GM12878 (cell line): ENCODE data around the gene RHOC. TPM values are rescaled to one million over a fixed set of nuclear protein-coding genes. Genes with fewer than 3 reads are reported as not detected.

Experiments
- EED ChIP-seq: sonication (generic); IDR thresholded peaks from 2 replicates; pipeline ENCODE4 v1.6.1; 2016; ENCODE audit warnings: antibody characterized with exemption, low read depth
- EP300 ChIP-seq, 2 experiments: fragments of 150-350 bp in 1 of 2; IDR thresholded peaks; 2 replicates each; pipeline ENCODE4 v1.6.1; 2011 to 2012; ENCODE audit warnings: low read depth in 2 of 2, low read length in 2 of 2, borderline replicate concordance in 1 of 2, improper control_type of control experiment in 1 of 2, inconsistent platforms in 1 of 2; ENCODE audit not compliant: control insufficient read depth in 1 of 2
- HDGF ChIP-seq: fragments of 450-650 bp; IDR thresholded peaks from 2 replicates; pipeline ENCODE4 v1.6.1; 2016; ENCODE audit warnings: antibody characterized with exemption
- NFYB ChIP-seq: IDR thresholded peaks from 2 replicates; pipeline ENCODE4 v1.6.1; 2011; ENCODE audit warnings: low read depth, mild to moderate bottlenecking, low read length, improper control_type of control experiment, moderate library complexity; ENCODE audit not compliant: insufficient read depth
- RUNX3 ChIP-seq: IDR thresholded peaks from 2 replicates; pipeline ENCODE4 v1.6.1; 2012; ENCODE audit warnings: low read length, inconsistent platforms
- ZBED1 ChIP-seq: IDR thresholded peaks from 2 replicates; pipeline ENCODE4 v1.6.1; 2016; ENCODE audit warnings: borderline replicate concordance
- polyA plus RNA-seq, 11 experiments: library from polyadenylated mRNA; depleted of rRNA in 4 of 11; unstranded in 6 of 11; stranded (reverse) in 5 of 11; fragments of >200 nt; fragmentation: Nextera tagmentation in 4 of 11; fragmentation: Illumina TruSeq in 1 of 11; extraction: Ambion mirVana in 4 of 11; extraction: Trizol in 1 of 11; gene quantifications; 1 replicate in 1 of 11; 2 replicates in 10 of 11; pipeline versions ENCODE4 v1.2.1 to v1.2.3, GENCODE V29; 2011 to 2016; ENCODE audit warnings: inconsistent platforms in 2 of 11, missing spikeins in 2 of 11, low read depth in 1 of 11
- total RNA-seq, 4 experiments: library from RNA; depleted of rRNA in 3 of 4; stranded (reverse); fragments of >200 nt in 3 of 4; fragmentation: Illumina TruSeq in 1 of 4; extraction: Trizol in 1 of 4; gene quantifications; 2 replicates each; pipeline versions ENCODE4 v1.2.1 to v1.2.3, GENCODE V29; 2013 to 2021
- TF ChIP-seq, protein P1 (sequence below): fragments of 450-650 bp; IDR thresholded peaks from 2 replicates; pipeline ENCODE4 v1.6.1; 2017; ENCODE audit warnings: mild to moderate bottlenecking
- TF ChIP-seq, protein P2 (sequence below): fragments of 450-650 bp; IDR thresholded peaks from 2 replicates; pipeline ENCODE4 v1.6.1; 2017; ENCODE audit warnings: mild to moderate bottlenecking, moderate library complexity
- TF ChIP-seq, protein P3 (sequence below): fragments of 150-350 bp; IDR thresholded peaks from 2 replicates; pipeline ENCODE4 v1.6.1; 2014; ENCODE audit warnings: mild to moderate bottlenecking, low read depth, low read length
- TF ChIP-seq, protein P4 (sequence below): fragments of 450-650 bp; IDR thresholded peaks from 2 replicates; pipeline ENCODE4 v1.6.1; 2016; ENCODE audit warnings: mild to moderate bottlenecking, moderate library complexity, borderline replicate concordance
- TF ChIP-seq, protein P5 (sequence below): IDR thresholded peaks from 2 replicates; pipeline ENCODE4 v1.6.1; 2012; ENCODE audit warnings: low read depth, low read length, improper control_type of control experiment

The RHOC gene
- total and polyA plus RNA-seq, 10 of the 15 experiments (the other 5 are each of a cell fraction or from before 2014, with no cell fraction given), result 20.6 to 371 (median 158) TPM

DNA sequence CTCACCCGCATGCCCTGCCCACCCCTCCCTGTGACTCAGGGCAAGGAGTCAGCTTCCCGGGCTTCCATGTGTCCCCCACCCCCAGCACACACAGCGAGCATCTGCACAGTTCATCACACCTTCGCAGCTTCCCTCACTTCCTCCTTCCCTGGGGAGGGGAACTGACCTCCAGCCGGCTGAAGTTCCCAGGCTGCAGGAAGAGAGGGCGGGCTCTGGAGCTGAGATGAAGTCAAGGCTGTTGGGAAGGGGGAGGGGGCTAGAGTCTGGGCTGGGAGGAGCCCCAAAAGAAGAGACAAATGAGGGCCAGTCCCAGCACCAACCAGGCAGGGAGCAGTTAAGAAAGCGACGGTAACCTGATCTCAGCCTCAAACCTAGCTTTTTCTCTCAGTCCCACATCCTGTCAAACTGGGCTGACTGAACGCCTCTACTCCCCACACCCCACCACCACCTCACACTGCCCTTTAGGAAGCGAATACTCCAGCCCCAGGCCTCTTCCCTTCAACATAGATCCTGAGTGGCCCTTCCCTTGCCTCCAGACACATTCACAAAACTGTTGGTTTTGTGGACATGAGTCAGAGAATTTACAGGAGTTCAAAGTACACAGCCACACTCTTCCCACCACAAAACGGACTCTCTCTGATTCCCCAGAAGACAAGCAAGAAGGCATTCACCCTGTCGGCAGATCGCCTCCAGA, 1.8 kb downstream of the RHOC start (continued):
- TF ChIP-seq, protein P1, sequence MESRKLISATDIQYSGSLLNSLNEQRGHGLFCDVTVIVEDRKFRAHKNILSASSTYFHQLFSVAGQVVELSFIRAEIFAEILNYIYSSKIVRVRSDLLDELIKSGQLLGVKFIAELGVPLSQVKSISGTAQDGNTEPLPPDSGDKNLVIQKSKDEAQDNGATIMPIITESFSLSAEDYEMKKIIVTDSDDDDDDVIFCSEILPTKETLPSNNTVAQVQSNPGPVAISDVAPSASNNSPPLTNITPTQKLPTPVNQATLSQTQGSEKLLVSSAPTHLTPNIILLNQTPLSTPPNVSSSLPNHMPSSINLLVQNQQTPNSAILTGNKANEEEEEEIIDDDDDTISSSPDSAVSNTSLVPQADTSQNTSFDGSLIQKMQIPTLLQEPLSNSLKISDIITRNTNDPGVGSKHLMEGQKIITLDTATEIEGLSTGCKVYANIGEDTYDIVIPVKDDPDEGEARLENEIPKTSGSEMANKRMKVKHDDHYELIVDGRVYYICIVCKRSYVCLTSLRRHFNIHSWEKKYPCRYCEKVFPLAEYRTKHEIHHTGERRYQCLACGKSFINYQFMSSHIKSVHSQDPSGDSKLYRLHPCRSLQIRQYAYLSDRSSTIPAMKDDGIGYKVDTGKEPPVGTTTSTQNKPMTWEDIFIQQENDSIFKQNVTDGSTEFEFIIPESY, result no peak
- TF ChIP-seq NFYB (peak; percentile 70; the same call in 1 of the 2 replicates), EED (peak; percentile 79), ZBED1 (no peak), RUNX3 (peak; percentile 75), EP300 (IDR thresholded peaks at IDR 0.05; ENCODE audit: borderline replicate concordance in 1 of 2, control insufficient read depth in 1 of 2, low read depth in 2 of 2, low read length in 2 of 2) (peak in 1 of 2 experiments; percentile 13; a peak in 1 of 4 replicates), HDGF (peak; percentile 76)
- TF ChIP-seq, protein P2, sequence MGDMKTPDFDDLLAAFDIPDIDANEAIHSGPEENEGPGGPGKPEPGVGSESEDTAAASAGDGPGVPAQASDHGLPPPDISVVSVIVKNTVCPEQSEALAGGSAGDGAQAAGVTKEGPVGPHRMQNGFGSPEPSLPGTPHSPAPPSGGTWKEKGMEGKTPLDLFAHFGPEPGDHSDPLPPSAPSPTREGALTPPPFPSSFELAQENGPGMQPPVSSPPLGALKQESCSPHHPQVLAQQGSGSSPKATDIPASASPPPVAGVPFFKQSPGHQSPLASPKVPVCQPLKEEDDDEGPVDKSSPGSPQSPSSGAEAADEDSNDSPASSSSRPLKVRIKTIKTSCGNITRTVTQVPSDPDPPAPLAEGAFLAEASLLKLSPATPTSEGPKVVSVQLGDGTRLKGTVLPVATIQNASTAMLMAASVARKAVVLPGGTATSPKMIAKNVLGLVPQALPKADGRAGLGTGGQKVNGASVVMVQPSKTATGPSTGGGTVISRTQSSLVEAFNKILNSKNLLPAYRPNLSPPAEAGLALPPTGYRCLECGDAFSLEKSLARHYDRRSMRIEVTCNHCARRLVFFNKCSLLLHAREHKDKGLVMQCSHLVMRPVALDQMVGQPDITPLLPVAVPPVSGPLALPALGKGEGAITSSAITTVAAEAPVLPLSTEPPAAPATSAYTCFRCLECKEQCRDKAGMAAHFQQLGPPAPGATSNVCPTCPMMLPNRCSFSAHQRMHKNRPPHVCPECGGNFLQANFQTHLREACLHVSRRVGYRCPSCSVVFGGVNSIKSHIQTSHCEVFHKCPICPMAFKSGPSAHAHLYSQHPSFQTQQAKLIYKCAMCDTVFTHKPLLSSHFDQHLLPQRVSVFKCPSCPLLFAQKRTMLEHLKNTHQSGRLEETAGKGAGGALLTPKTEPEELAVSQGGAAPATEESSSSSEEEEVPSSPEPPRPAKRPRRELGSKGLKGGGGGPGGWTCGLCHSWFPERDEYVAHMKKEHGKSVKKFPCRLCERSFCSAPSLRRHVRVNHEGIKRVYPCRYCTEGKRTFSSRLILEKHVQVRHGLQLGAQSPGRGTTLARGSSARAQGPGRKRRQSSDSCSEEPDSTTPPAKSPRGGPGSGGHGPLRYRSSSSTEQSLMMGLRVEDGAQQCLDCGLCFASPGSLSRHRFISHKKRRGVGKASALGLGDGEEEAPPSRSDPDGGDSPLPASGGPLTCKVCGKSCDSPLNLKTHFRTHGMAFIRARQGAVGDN, result peak; percentile 50; the same call in 1 of the 2 replicates
- TF ChIP-seq, protein P3, sequence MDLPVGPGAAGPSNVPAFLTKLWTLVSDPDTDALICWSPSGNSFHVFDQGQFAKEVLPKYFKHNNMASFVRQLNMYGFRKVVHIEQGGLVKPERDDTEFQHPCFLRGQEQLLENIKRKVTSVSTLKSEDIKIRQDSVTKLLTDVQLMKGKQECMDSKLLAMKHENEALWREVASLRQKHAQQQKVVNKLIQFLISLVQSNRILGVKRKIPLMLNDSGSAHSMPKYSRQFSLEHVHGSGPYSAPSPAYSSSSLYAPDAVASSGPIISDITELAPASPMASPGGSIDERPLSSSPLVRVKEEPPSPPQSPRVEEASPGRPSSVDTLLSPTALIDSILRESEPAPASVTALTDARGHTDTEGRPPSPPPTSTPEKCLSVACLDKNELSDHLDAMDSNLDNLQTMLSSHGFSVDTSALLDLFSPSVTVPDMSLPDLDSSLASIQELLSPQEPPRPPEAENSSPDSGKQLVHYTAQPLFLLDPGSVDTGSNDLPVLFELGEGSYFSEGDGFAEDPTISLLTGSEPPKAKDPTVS, result no peak
- TF ChIP-seq, protein P4, sequence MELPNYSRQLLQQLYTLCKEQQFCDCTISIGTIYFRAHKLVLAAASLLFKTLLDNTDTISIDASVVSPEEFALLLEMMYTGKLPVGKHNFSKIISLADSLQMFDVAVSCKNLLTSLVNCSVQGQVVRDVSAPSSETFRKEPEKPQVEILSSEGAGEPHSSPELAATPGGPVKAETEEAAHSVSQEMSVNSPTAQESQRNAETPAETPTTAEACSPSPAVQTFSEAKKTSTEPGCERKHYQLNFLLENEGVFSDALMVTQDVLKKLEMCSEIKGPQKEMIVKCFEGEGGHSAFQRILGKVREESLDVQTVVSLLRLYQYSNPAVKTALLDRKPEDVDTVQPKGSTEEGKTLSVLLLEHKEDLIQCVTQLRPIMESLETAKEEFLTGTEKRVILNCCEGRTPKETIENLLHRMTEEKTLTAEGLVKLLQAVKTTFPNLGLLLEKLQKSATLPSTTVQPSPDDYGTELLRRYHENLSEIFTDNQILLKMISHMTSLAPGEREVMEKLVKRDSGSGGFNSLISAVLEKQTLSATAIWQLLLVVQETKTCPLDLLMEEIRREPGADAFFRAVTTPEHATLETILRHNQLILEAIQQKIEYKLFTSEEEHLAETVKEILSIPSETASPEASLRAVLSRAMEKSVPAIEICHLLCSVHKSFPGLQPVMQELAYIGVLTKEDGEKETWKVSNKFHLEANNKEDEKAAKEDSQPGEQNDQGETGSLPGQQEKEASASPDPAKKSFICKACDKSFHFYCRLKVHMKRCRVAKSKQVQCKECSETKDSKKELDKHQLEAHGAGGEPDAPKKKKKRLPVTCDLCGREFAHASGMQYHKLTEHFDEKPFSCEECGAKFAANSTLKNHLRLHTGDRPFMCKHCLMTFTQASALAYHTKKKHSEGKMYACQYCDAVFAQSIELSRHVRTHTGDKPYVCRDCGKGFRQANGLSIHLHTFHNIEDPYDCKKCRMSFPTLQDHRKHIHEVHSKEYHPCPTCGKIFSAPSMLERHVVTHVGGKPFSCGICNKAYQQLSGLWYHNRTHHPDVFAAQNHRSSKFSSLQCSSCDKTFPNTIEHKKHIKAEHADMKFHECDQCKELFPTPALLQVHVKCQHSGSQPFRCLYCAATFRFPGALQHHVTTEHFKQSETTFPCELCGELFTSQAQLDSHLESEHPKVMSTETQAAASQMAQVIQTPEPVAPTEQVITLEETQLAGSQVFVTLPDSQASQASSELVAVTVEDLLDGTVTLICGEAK, result 0 out of 2 replicates have a peak, but pooled peaks have one; percentile 15
- TF ChIP-seq, protein P5, sequence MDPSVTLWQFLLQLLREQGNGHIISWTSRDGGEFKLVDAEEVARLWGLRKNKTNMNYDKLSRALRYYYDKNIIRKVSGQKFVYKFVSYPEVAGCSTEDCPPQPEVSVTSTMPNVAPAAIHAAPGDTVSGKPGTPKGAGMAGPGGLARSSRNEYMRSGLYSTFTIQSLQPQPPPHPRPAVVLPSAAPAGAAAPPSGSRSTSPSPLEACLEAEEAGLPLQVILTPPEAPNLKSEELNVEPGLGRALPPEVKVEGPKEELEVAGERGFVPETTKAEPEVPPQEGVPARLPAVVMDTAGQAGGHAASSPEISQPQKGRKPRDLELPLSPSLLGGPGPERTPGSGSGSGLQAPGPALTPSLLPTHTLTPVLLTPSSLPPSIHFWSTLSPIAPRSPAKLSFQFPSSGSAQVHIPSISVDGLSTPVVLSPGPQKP, result no peak
